Measurements from ENCODE around the gene MCTP1. TPM values are rescaled to one million over a fixed set of nuclear protein-coding genes. Genes with fewer than 3 reads are reported as not detected.
A peak's percentile ranks its signal among the peaks of the same experiment; 100 is the strongest.

MCTP1 gene
- total RNA-seq, 1 experiment from 2014 or later, result 25.8 TPM

DNA sequence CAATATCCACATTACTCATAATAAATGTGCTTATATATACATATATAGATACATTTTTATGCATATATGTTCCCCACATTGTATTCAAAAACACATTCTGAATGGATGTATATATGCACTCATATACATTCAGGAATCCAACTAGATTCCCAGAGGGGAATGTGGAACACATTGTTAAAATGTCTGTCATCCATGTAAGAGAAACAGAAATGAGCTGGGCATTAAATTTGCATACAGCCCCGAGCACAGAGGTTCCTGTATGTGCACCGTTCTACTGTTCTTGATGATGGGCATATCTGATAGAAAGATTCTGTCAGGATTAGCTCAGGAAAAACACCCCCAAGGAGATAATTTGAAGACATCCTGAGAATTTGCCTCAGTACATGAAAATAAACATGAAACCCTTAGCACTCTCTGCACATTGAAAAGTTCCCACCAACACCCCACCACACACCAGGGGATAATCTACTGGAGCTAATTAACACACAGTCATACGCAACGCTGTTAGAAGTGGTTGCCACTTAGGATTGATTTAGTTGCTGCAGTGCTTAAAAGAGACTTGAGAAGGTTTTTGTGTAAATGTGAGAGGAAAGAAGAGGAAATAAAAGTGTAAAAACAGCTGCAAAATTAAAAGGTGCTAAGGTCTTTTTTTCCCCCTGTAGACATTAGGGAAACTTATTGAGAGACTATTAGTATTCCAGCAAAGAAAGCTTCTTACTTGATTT lies 443.1 kb downstream of the MCTP1 start:
- Histone ChIP-seq H3K9me3 (ENCODE audit: low read depth, low read length, poor library complexity, severe bottlenecking) (no peaks in the 10 kb centered on the region), H3K27ac (ENCODE audit: low read depth, low read length, poor library complexity, severe bottlenecking) (no peak overlapping the region), H3K27me3 (replicated peaks; ENCODE audit: insufficient read depth, low read depth, low read length, poor library complexity) (no peaks in the 10 kb centered on the region), H3K4me1 (ENCODE audit: insufficient read depth, low read length, poor library complexity, severe bottlenecking) (peaks cover 9% of the 10 kb centered on the region), H3K36me3 (ENCODE audit: insufficient read depth, low read length, poor library complexity, severe bottlenecking) (no peaks in the 10 kb centered on the region), H3K4me3 (ENCODE audit: low read depth, low read length, poor library complexity, severe bottlenecking) (no peak overlapping the region)
- CTCF ChIA-PET, result no interaction called here
- peak; percentile 14 for DNase-seq (ENCODE audit: low spot score)
- POLR2A ChIA-PET (ENCODE audit: low non-redundant PET), result no interaction called here
- BruUV-seq (replicated peaks), result no TSS peak
- TF ChIP-seq CTCF (conservative IDR thresholded peaks at IDR 0.05; ENCODE audit: low read depth, low read length) (no peak), EZH2 (IDR thresholded peaks at IDR 0.05; ENCODE audit: borderline replicate concordance, low read depth, low read length, poor library complexity, severe bottlenecking) (no peak)
- intact Hi-C loops (cut with micrococcal nuclease; ENCODE audit: unreplicated experiment), result loop anchor here (5.0 kb wide), 1 partner anchor 66 kb away; no protein-coding TSS in a partner anchor

DNA sequence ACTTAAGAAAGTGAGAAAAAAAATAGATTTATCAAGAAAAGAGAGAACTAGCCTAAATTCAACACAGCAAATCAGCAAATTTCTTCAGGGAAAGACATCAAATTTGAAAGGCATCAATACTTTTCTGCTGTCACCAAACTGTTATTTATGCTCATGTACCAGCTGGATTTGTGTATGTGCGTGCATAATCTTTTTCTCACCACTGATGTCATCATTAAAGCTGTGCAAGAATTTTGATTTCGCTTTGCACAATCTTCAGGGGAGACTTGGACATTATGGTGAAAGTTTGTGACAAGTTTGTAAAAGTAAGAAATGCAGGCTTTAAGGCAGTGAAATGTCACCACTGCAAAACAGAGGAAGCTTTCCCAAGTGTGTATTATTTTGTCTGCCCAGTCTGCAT lies 451.0 kb downstream of the MCTP1 start:
- H3K36me3 ChIP-seq (ENCODE audit: insufficient read depth, low read length, poor library complexity, severe bottlenecking), result no peaks in the 10 kb centered on the region
- no peak overlapping the region for H3K4me3 ChIP-seq (ENCODE audit: low read depth, low read length, poor library complexity, severe bottlenecking)
- POLR2A ChIA-PET (ENCODE audit: low non-redundant PET), result no interaction called here
- no peak for DNase-seq (ENCODE audit: low spot score)
- H3K27ac ChIP-seq (ENCODE audit: low read depth, low read length, poor library complexity, severe bottlenecking), result no peak overlapping the region
- CTCF ChIA-PET, result no interaction called here
- no peaks in the 10 kb centered on the region for H3K4me1 ChIP-seq (ENCODE audit: insufficient read depth, low read length, poor library complexity, severe bottlenecking)
- TF ChIP-seq EZH2 (IDR thresholded peaks at IDR 0.05; ENCODE audit: borderline replicate concordance, low read depth, low read length, poor library complexity, severe bottlenecking), result no peak
- TF ChIP-seq CTCF (conservative IDR thresholded peaks at IDR 0.05; ENCODE audit: low read depth, low read length), result no peak
- BruUV-seq (replicated peaks), result no TSS peak
- H3K9me3 ChIP-seq (ENCODE audit: low read depth, low read length, poor library complexity, severe bottlenecking), result no peaks in the 10 kb centered on the region
- no peaks in the 10 kb centered on the region for H3K27me3 ChIP-seq (replicated peaks; ENCODE audit: insufficient read depth, low read depth, low read length, poor library complexity)
- intact Hi-C loops (cut with micrococcal nuclease; ENCODE audit: unreplicated experiment), result no loop called here

GRCh38 chr5:94832685-94833084 lies 452.2 kb downstream of the MCTP1 start:
- Histone ChIP-seq H3K27ac (ENCODE audit: low read depth, low read length, poor library complexity, severe bottlenecking) (no peak overlapping the region), H3K9me3 (ENCODE audit: low read depth, low read length, poor library complexity, severe bottlenecking) (no peaks in the 10 kb centered on the region), H3K4me3 (ENCODE audit: low read depth, low read length, poor library complexity, severe bottlenecking) (no peak overlapping the region), H3K27me3 (replicated peaks; ENCODE audit: insufficient read depth, low read depth, low read length, poor library complexity) (no peaks in the 10 kb centered on the region), H3K4me1 (ENCODE audit: insufficient read depth, low read length, poor library complexity, severe bottlenecking) (no peaks in the 10 kb centered on the region), H3K36me3 (ENCODE audit: insufficient read depth, low read length, poor library complexity, severe bottlenecking) (no peaks in the 10 kb centered on the region)
- DNase-seq (ENCODE audit: low spot score), result no peak
- TF ChIP-seq CTCF (conservative IDR thresholded peaks at IDR 0.05; ENCODE audit: low read depth, low read length) (no peak), EZH2 (IDR thresholded peaks at IDR 0.05; ENCODE audit: borderline replicate concordance, low read depth, low read length, poor library complexity, severe bottlenecking) (no peak)
- BruUV-seq (replicated peaks), result no TSS peak
- intact Hi-C loops (cut with micrococcal nuclease; ENCODE audit: unreplicated experiment), result no loop called here
- ChIA-PET CTCF (no interaction called here), POLR2A (ENCODE audit: low non-redundant PET) (no interaction called here)
